PC-3 (cell line): ENCODE results near the gene MGMT. TPM values are rescaled to one million over a fixed set of nuclear protein-coding genes. Genes with fewer than 3 reads are reported as not detected.

ENCODE experiments used
- ATAC-seq: fragments of 200-7000 bp; cut with Tn5 transposase; 2 replicates; pipeline ENCODE4 v1.9.1; 2020; ENCODE audit warnings: mild to moderate bottlenecking, moderate library complexity
- BruUV-seq: library from RNA; stranded (reverse); fragments of 400-500 nt; replicated peaks from 2 replicates; lab custom pipeline; 2021; lab: Mats Ljungman, UMichigan
- CTCF ChIA-PET: fragments of 300-600 bp; sonication (Branson Sonifier 250); formaldehyde crosslinking; loops from one replicate; lab custom pipeline; 2022; ENCODE audit warnings: antibody characterized with exemption; lab: Charles Lee
- POLR2A ChIA-PET: fragments of 300-600 bp; sonication (Branson Sonifier 250); formaldehyde crosslinking; loops from one replicate; lab custom pipeline; 2022; ENCODE audit warnings: antibody characterized with exemption; ENCODE audit not compliant: unreplicated experiment; lab: Charles Lee
- DNase-seq: peaks from one replicate; pipeline ENCODE4 v3.0.0-alpha.2; 2015
- H2AFZ ChIP-seq: fragments of 300-600 bp; sonication (generic); 2 replicates; pipeline ENCODE4 v1.6.0; 2016; ENCODE audit warnings: antibody characterized with exemption, low read length
- H3F3A ChIP-seq: fragments of 300-600 bp; sonication (generic); one replicate; pipeline ENCODE4 v1.6.0; 2017; ENCODE audit warnings: antibody characterized with exemption, low read length, control low read depth, mild to moderate bottlenecking; ENCODE audit not compliant: unreplicated experiment
- H3K27ac ChIP-seq: fragments of 300-600 bp; sonication (generic); 2 replicates; pipeline ENCODE4 v1.5.1; 2016; ENCODE audit warnings: mild to moderate bottlenecking, low read length
- H3K27me3 ChIP-seq: fragments of 300-600 bp; sonication (generic); 2 replicates; pipeline ENCODE4 v1.6.1; 2016; ENCODE audit warnings: low read length, mixed read lengths
- H3K36me3 ChIP-seq: fragments of 300-600 bp; sonication (generic); 2 replicates; pipeline ENCODE4 v1.6.1; 2016; ENCODE audit warnings: low read depth, mixed run types, low read length, mixed read lengths
- H3K4me1 ChIP-seq: fragments of 300-600 bp; sonication (generic); 2 replicates; pipeline ENCODE4 v1.5.1; 2016; ENCODE audit warnings: low read length; ENCODE audit not compliant: insufficient read depth
- H3K4me2 ChIP-seq: fragments of 300-600 bp; sonication (generic); 2 replicates; pipeline ENCODE4 v1.6.0; 2016; ENCODE audit warnings: low read length
- H3K4me3 ChIP-seq: fragments of 300-600 bp; sonication (generic); 2 replicates; pipeline ENCODE4 v1.5.1; 2016; ENCODE audit warnings: mild to moderate bottlenecking, low read length, mixed read lengths
- H3K79me2 ChIP-seq: fragments of 300-600 bp; sonication (generic); 2 replicates; pipeline ENCODE4 v1.6.1; 2017; ENCODE audit warnings: low read length, mixed read lengths
- H3K9ac ChIP-seq: fragments of 300-600 bp; sonication (generic); 2 replicates; pipeline ENCODE4 v1.6.0; 2016; ENCODE audit warnings: mild to moderate bottlenecking, low read length
- H3K9me2 ChIP-seq: fragments of 300-600 bp; sonication (generic); replicated peaks from 2 replicates; pipeline ENCODE4 v1.6.1; 2016; ENCODE audit warnings: mixed run types, low read length, mixed read lengths
- H3K9me3 ChIP-seq: fragments of 300-600 bp; sonication (generic); 2 replicates; pipeline ENCODE4 v1.6.1; 2016; ENCODE audit warnings: low read length, mixed read lengths
- H4K20me1 ChIP-seq: fragments of 300-600 bp; sonication (generic); 2 replicates; pipeline ENCODE4 v1.6.1; 2016; ENCODE audit warnings: low read length, mixed read lengths
- CTCF ChIP-seq: fragments of 300-600 bp; sonication (generic); conservative IDR thresholded peaks from 2 replicates; pipeline ENCODE4 v1.5.1; 2017; ENCODE audit warnings: antibody characterized with exemption, low read depth, mild to moderate bottlenecking, low read length
- EZH2 ChIP-seq: fragments of 300-600 bp; sonication (generic); IDR thresholded peaks from one replicate; pipeline ENCODE4 v1.6.1; 2017; ENCODE audit warnings: antibody characterized with exemption, mild to moderate bottlenecking, low read length; ENCODE audit not compliant: unreplicated experiment
- EZH2phosphoT487 ChIP-seq: fragments of 300-600 bp; sonication (generic); IDR thresholded peaks from 2 replicates; pipeline ENCODE4 v1.6.1; 2018; ENCODE audit warnings: mild to moderate bottlenecking, antibody characterized with exemption, low read length, borderline replicate concordance
- intact Hi-C: fragments of 100-400 bp; cut with micrococcal nuclease; formaldehyde crosslinking; loops from 2 replicates; pipeline ENCODE4 v1.9.0; 2023
- total RNA-seq: library from RNA; depleted of rRNA; stranded (reverse); fragments of >200 nt; gene quantifications from 2 replicates; pipeline ENCODE4 v1.2.3, GENCODE V29; 2014

Gene MGMT
- total RNA-seq, 1 experiment from 2014 or later = 19.8 TPM

GRCh38 chr10:129725890-129726631 is 259.0 kb downstream of the MGMT start:
- BruUV-seq = no TSS peak

GRCh38 chr10:129727071-129727470 is 260.0 kb downstream of the MGMT start:
- no TSS peak for BruUV-seq
- ATAC-seq = no peak
- ChIA-PET POLR2A (no interaction called here), CTCF (no interaction called here)
- Histone ChIP-seq H3K36me3 (no peaks in the 10 kb centered on the region), H3K4me1 (no peaks in the 10 kb centered on the region), H4K20me1 (no peaks in the 10 kb centered on the region), H3K4me2 (no peak overlapping the region), H3K9me2 (no peaks in the 10 kb centered on the region), H3K9me3 (no peaks in the 10 kb centered on the region), H3K79me2 (no peaks in the 10 kb centered on the region), H3K4me3 (no peak overlapping the region), H2AFZ (no peak overlapping the region), H3K27me3 (no peaks in the 10 kb centered on the region), H3K9ac (no peak overlapping the region), H3F3A (no peaks in the 10 kb centered on the region), H3K27ac (no peak overlapping the region)
- DNase-seq = no peak
- intact Hi-C loops = no loop called here
- TF ChIP-seq CTCF = no peak
- no peak for TF ChIP-seq EZH2
- TF ChIP-seq EZH2phosphoT487 = no peak

More at GRCh38 chr10:129725890-129726631, 259.0 kb downstream of the MGMT start:
- Histone ChIP-seq H3K9me3 (no peaks in the 10 kb centered on the region), H3K4me2 (no peak overlapping the region), H4K20me1 (no peaks in the 10 kb centered on the region), H3K27me3 (no peaks in the 10 kb centered on the region), H3K79me2 (no peaks in the 10 kb centered on the region), H3K27ac (no peak overlapping the region), H3K9ac (no peak overlapping the region), H3K36me3 (no peaks in the 10 kb centered on the region), H3K4me3 (no peak overlapping the region), H2AFZ (no peak overlapping the region), H3F3A (no peaks in the 10 kb centered on the region), H3K9me2 (no peaks in the 10 kb centered on the region), H3K4me1 (no peaks in the 10 kb centered on the region)
- intact Hi-C loops = no loop called here
- no peak for TF ChIP-seq EZH2
- TF ChIP-seq EZH2phosphoT487 = no peak
- no peak for TF ChIP-seq CTCF
- CTCF ChIA-PET = no interaction called here
- ATAC-seq = no peak
- POLR2A ChIA-PET = no interaction called here
- DNase-seq = no peak

GRCh38 chr10:129727495-129727894 is 260.5 kb downstream of the MGMT start:
- H3K9me2 ChIP-seq = no peaks in the 10 kb centered on the region
- no peaks in the 10 kb centered on the region for H4K20me1 ChIP-seq
- intact Hi-C loops = no loop called here
- no peaks in the 10 kb centered on the region for H3K4me1 ChIP-seq
- H3F3A ChIP-seq = no peaks in the 10 kb centered on the region
- no peaks in the 10 kb centered on the region for H3K27me3 ChIP-seq
- CTCF ChIA-PET = no interaction called here
- no peak for TF ChIP-seq EZH2phosphoT487
- TF ChIP-seq CTCF = no peak
- TF ChIP-seq EZH2 = no peak
- no peak overlapping the region for H2AFZ ChIP-seq
- no peak overlapping the region for H3K4me2 ChIP-seq
- no peaks in the 10 kb centered on the region for H3K79me2 ChIP-seq
- POLR2A ChIA-PET = no interaction called here
- no peak for DNase-seq
- no peaks in the 10 kb centered on the region for H3K36me3 ChIP-seq
- H3K9me3 ChIP-seq = no peaks in the 10 kb centered on the region
- BruUV-seq = no TSS peak
- ATAC-seq = no peak
- no peak overlapping the region for H3K4me3 ChIP-seq
- no peak overlapping the region for H3K27ac ChIP-seq
- H3K9ac ChIP-seq = no peak overlapping the region
